HFF-Myc (cell line): Measurements from ENCODE around the gene CFAP91.

Experiments
- DNase-seq: peaks from one replicate; pipeline ENCODE4 v3.0.0-alpha.2; 2011; ENCODE audit warnings: low read depth; ENCODE audit errors: extremely low read depth
- H3K4me3 ChIP-seq: replicated peaks from 2 replicates; pipeline ENCODE4 v1.5.1; 2011; ENCODE audit warnings: low read depth, mild to moderate bottlenecking, control low read depth, low read length
- TF ChIP-seq, protein P1 (sequence below): IDR thresholded peaks from 2 replicates; pipeline ENCODE4 v1.5.1; 2012; ENCODE audit warnings: mild to moderate bottlenecking, low read depth, low read length, control low read depth; ENCODE audit errors: missing control alignments

Gene CFAP91

DNA sequence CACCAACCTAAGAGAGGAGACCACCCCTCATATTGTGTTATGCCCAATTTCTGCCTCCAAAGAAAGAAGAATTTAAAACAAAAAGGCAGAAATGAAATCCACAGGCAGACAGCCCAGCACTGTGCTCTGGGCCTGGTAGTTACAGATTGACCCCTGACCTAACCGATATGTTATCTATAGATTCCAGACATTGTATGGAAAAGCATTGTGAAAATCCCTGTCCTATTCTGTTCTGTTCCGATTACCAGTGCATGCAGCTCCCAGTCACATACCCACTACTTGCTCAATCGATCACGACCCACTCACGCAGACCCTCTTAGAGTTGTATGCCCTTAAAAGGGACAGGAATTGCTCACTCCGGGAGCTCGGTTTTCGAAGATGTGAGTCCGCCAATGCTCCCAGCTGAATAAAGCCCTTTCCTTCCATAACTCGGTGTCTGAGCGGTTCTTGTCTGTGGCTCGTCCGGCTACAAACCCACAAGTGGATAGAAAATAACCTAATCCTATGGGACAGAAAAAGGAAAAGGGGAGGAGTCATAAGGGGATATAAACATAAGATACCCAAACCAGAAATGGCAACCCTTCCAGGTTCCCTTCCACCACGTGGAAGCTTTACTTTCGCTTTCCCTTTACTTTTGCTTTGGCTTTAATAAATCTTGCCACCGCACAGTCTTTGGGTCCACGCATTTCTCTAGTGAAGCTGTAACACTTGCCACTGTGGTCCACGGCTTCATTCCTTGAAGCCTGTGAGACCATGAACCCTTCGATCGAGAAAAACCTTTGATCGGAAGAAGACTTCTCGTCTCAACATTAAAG, 1.7 kb upstream of the CFAP91 start:
- no peak for DNase-seq
- TF ChIP-seq, protein P1, sequence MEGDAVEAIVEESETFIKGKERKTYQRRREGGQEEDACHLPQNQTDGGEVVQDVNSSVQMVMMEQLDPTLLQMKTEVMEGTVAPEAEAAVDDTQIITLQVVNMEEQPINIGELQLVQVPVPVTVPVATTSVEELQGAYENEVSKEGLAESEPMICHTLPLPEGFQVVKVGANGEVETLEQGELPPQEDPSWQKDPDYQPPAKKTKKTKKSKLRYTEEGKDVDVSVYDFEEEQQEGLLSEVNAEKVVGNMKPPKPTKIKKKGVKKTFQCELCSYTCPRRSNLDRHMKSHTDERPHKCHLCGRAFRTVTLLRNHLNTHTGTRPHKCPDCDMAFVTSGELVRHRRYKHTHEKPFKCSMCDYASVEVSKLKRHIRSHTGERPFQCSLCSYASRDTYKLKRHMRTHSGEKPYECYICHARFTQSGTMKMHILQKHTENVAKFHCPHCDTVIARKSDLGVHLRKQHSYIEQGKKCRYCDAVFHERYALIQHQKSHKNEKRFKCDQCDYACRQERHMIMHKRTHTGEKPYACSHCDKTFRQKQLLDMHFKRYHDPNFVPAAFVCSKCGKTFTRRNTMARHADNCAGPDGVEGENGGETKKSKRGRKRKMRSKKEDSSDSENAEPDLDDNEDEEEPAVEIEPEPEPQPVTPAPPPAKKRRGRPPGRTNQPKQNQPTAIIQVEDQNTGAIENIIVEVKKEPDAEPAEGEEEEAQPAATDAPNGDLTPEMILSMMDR: no peak
- H3K4me3 ChIP-seq: no peak overlapping the region

DNA sequence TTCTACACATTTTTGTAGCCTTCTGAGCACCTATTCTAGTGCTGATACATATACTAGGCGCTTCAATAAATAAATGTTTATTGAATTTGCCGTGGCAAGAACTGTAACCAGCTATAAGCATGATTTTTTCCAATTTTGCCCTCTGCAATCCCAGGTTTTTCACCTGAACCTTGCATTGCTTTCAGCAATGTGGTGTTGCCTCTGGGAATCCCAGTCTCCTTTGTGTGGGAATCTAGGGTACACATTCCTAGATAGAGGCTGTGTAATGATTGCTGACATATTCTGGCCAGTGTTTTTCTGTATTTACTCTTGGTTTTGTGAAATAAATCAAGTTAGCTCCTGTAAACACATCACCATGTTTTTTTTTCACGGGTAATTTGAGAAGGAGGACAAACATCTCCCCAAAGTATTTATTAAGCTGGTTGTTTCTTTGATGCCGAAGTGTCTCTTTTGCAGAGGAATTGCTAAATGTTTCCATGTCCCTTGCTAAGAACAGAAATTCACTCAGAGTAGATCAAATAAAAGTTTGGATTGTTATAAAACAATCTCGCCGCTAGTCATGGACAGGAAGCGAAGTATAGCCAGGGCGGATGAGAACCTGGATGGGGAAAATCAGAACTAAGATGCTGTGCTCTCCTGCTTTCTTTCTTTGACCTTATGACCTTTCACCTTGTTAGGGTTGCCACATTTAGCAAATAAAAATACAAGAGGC, 1.2 kb downstream of the CFAP91 start:
- DNase-seq: no peak
- TF ChIP-seq, protein P1: no peak
- no peak overlapping the region for H3K4me3 ChIP-seq

DNA sequence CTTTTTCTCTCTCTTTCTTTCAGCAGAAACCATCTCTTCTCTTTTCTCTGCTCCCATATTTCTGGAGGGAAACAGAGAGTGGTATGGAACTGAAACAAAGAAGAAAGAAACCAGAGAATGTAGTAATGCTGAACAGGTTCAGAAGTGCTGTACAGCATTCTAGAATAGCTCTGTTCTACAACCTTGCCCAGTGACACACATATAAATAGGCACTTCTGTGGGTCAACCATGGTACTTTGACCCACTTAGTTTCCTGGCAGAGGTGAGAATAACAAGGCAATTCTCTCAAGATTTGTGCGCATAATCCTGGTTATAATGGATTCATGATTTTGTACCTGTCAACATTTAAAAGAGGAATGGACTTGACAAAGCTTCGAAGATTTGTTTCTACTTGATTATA, 12.3 kb downstream of the CFAP91 start:
- DNase-seq: no peak
- TF ChIP-seq, protein P1: no peak
- no peak overlapping the region for H3K4me3 ChIP-seq

DNA sequence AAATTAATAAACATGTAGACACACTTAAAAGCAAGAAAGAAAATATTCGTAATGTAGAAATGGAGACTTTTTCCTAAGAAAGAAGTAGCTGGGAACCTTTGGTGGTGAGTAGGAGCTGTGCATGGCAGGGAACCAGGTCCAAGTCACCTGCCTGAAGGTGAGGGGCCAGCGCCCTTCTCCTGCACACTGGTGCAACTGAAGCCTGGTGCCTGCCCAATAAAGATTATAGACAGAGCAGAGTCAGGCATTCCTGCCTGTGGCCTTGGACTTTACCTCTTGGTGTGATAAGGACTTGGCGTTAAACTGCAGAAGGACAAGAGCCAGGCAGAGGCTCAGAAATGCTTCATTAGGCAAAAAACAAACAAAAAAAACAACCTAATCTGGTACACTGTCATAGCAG, 14.2 kb downstream of the CFAP91 start:
- DNase-seq: no peak
- H3K4me3 ChIP-seq: no peak overlapping the region
- TF ChIP-seq, protein P1: no peak

DNA sequence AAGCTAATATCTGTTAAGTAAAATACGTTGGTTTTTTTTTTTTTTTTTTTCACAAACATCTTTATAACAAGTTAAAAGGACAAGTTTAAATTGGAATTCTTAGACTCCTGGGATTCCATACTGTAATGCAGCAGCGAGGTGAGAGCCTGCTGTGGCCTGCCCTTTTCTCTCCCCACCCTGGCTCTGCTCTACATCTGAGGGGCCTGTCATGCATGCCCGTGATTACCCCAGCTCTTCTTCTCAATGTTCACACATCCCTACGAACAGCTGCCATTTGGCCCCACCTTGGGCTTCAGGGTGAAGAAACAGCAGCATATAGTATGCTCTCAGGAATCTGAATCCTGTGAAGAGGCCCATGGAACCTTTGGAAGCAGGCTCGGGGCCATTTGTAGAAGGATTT, 14.7 kb downstream of the CFAP91 start:
- no peak overlapping the region for H3K4me3 ChIP-seq
- TF ChIP-seq, protein P1: no peak
- no peak for DNase-seq

DNA sequence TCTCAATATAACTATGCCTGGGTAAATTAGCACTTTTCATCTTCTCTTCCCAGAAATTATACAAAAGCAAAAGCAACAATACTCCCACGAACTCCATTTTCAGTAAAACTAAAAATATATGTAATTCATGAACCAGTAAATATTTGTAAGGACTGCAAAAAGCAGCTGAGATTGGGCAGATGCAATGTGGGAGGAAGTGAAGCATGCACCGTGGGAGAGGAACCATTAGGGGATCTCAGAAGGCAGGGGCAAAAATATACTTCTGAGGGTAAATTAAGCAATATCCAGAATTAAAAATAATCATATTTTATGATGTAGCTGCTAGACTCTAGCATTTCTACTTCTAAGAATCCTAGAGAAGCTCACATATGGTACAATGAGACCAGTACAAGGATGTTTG, 20.2 kb downstream of the CFAP91 start:
- no peak for DNase-seq
- TF ChIP-seq, protein P1: no peak
- H3K4me3 ChIP-seq: no peak overlapping the region

DNA sequence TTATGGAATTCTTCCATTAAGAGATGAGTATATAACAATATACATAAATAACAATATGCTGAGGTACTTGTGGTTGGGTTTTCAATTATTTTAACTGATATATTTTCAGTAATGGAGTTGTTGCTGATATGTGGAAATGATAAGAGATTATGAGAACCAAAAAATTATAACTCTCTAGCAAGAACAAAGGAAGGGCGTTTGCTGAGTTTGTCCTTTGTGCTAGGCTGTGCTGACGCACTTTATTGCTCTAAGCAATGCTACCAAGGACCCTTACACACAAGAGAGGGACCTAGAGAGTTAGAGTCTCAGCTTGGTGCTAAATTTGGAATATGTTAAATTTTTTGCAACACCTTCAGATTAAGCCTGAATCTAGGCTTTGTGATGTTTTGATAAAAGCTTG, 24.1 kb downstream of the CFAP91 start:
- TF ChIP-seq, protein P1: no peak
- no peak for DNase-seq
- no peak overlapping the region for H3K4me3 ChIP-seq
